Neural cell (in vitro differentiated cells): Measurements from ENCODE around the gene HACE1.

Source experiments
- CTCF ChIP-seq: fragments of 450-650 bp; IDR thresholded peaks from 2 replicates; pipeline ENCODE4 v1.5.1; 2014; ENCODE audit warnings: antibody characterized with exemption, mild to moderate bottlenecking, moderate library complexity; ENCODE audit not compliant: poor library complexity, severe bottlenecking
- EP300 ChIP-seq: fragments of 450-650 bp; conservative IDR thresholded peaks from 2 replicates; pipeline ENCODE4 v1.6.1; 2014; ENCODE audit warnings: antibody characterized with exemption, mild to moderate bottlenecking, moderate library complexity; ENCODE audit not compliant: poor library complexity, severe bottlenecking
- EZH2 ChIP-seq: fragments of 200-600, 300-800 bp; shearing (Covaris generic), sonication (generic); IDR thresholded peaks from 2 replicates; pipeline ENCODE4 v1.6.1; 2014; ENCODE audit warnings: antibody characterized with exemption, low read length, borderline replicate concordance, mild to moderate bottlenecking; ENCODE audit not compliant: insufficient read depth, poor library complexity, severe bottlenecking
- POLR2AphosphoS5 ChIP-seq: IDR thresholded peaks from 2 replicates; pipeline ENCODE4 v1.6.1; 2012
- RAD21 ChIP-seq: fragments of 450-650 bp; conservative IDR thresholded peaks from 2 replicates; pipeline ENCODE4 v1.6.1; 2014; ENCODE audit warnings: antibody characterized with exemption, mild to moderate bottlenecking, moderate library complexity
- SMC3 ChIP-seq: fragments of 450-650 bp; conservative IDR thresholded peaks from 2 replicates; pipeline ENCODE4 v1.6.1; 2014; ENCODE audit warnings: antibody characterized with exemption, mild to moderate bottlenecking, moderate library complexity; ENCODE audit not compliant: poor library complexity
- TAF1 ChIP-seq: IDR thresholded peaks from 2 replicates; pipeline ENCODE4 v1.6.1; 2012; ENCODE audit warnings: low read depth
- TF ChIP-seq, protein P1 (sequence below): IDR thresholded peaks from 2 replicates; pipeline ENCODE4 v1.6.1; 2012; ENCODE audit warnings: borderline replicate concordance

- no peak for TF ChIP-seq CTCF
- TF ChIP-seq, protein P1, sequence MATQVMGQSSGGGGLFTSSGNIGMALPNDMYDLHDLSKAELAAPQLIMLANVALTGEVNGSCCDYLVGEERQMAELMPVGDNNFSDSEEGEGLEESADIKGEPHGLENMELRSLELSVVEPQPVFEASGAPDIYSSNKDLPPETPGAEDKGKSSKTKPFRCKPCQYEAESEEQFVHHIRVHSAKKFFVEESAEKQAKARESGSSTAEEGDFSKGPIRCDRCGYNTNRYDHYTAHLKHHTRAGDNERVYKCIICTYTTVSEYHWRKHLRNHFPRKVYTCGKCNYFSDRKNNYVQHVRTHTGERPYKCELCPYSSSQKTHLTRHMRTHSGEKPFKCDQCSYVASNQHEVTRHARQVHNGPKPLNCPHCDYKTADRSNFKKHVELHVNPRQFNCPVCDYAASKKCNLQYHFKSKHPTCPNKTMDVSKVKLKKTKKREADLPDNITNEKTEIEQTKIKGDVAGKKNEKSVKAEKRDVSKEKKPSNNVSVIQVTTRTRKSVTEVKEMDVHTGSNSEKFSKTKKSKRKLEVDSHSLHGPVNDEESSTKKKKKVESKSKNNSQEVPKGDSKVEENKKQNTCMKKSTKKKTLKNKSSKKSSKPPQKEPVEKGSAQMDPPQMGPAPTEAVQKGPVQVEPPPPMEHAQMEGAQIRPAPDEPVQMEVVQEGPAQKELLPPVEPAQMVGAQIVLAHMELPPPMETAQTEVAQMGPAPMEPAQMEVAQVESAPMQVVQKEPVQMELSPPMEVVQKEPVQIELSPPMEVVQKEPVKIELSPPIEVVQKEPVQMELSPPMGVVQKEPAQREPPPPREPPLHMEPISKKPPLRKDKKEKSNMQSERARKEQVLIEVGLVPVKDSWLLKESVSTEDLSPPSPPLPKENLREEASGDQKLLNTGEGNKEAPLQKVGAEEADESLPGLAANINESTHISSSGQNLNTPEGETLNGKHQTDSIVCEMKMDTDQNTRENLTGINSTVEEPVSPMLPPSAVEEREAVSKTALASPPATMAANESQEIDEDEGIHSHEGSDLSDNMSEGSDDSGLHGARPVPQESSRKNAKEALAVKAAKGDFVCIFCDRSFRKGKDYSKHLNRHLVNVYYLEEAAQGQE, result no peak
- TF ChIP-seq POLR2AphosphoS5, result no peak
- TF ChIP-seq RAD21, result no peak
- TF ChIP-seq EP300, result no peak
- TF ChIP-seq EZH2, result no peak
- TF ChIP-seq TAF1, result no peak
- TF ChIP-seq SMC3, result no peak
Measured at GRCh38 chr6:104702126-104702841, 157.4 kb downstream of the HACE1 start.
